Heart right ventricle (tissue), 16 donors: ENCODE results near the gene NEMF. TPM values are rescaled to one million over a fixed set of nuclear protein-coding genes. Genes with fewer than 3 reads are reported as not detected.
A peak's percentile ranks its signal among the peaks of the same experiment; 100 is the strongest.

Experiments
- ATAC-seq, 8 donors: fragments of 200-7000 bp; cut with Tn5 transposase; one replicate each; pipeline ENCODE4 v1.9.1; 2020; ENCODE audit warnings: mild to moderate bottlenecking in 8 of 8, moderate library complexity in 8 of 8, moderate number of reproducible peaks in 1 of 8
- DNase-seq, 2 donors: peaks; one replicate each; pipeline ENCODE4 v3.0.0-alpha.2; 2020
- H3K27ac ChIP-seq, 10 donors: fragments of 200-600 bp; sonication (generic) in 2 of 10; one replicate each; pipeline versions ENCODE4 v1.5.0 to v1.8.0; 2020 to 2022; ENCODE audit warnings: mild to moderate bottlenecking in 3 of 10
- H3K27me3 ChIP-seq, 7 donors: fragments of 200-600 bp; one replicate each; pipeline ENCODE4 v1.8.0; 2021 to 2022; ENCODE audit warnings: mild to moderate bottlenecking in 2 of 7
- H3K36me3 ChIP-seq, 9 donors: fragments of 200-600 bp; sonication (generic) in 1 of 9; one replicate each; pipeline versions ENCODE4 v1.5.0 to v1.8.0; 2020 to 2022; ENCODE audit warnings: mild to moderate bottlenecking in 2 of 9
- H3K4me1 ChIP-seq, 9 donors: fragments of 200-600 bp; sonication (generic) in 1 of 9; one replicate each; pipeline versions ENCODE4 v1.5.0 to v1.8.0; 2020 to 2022; ENCODE audit warnings: mild to moderate bottlenecking in 4 of 9
- H3K4me3 ChIP-seq, 10 donors: fragments of 200-600 bp; sonication (generic) in 2 of 10; one replicate each; pipeline versions ENCODE4 v1.5.0 to v1.8.0; 2020 to 2022; ENCODE audit warnings: mild to moderate bottlenecking in 7 of 10, moderate library complexity in 2 of 10
- H3K9me3 ChIP-seq, 11 donors: fragments of 200-600 bp in 10 of 11; sonication (generic) in 2 of 11; one replicate each; pipeline versions ENCODE4 v1.5.0 to v1.8.0; 2013 to 2022; ENCODE audit warnings: mild to moderate bottlenecking in 2 of 11, control low read depth in 1 of 11, moderate library complexity in 1 of 11
- CTCF ChIP-seq, 9 donors: fragments of 200-600 bp; sonication (generic) in 2 of 9; IDR thresholded peaks; one replicate each; pipeline versions ENCODE4 v1.5.0 to v1.8.0; 2021 to 2022; ENCODE audit warnings: antibody characterized with exemption in 9 of 9, mild to moderate bottlenecking in 5 of 9, moderate library complexity in 1 of 9
- WGBS, 2 donors: extraction: QIAGEN DNeasy Blood & Tissue Kit; methylation state at CpG; one replicate each; pipeline ENCODE4 v1.1.7; 2013; ENCODE audit warnings: inconsistent platforms in 1 of 2; 5-methylcytosine and 5-hydroxymethylcytosine counted together
- intact Hi-C, 10 donors: fragments of 100-400 bp; cut with DNase I; formaldehyde crosslinking; loops; one replicate each; pipeline versions ENCODE4 v1.11.1 to v1.14.2; 2022
- polyA plus RNA-seq, 2 donors: library from polyadenylated mRNA; stranded (reverse); fragments of 200-250 nt; gene quantifications; one replicate each; pipeline ENCODE4 v1.2.3, GENCODE V29; 2013
- total RNA-seq, 10 donors: library from RNA; stranded (reverse); fragmentation: NEBNext Ultra II Directional in 3 of 10; extraction: Animal tissue kit (Norgen Biotek cat#: 25700) in 3 of 10; gene quantifications; one replicate each; pipeline versions ENCODE4 v1.2.1 to v1.2.4, GENCODE V29; 2021 to 2023
- donor health status: Arrhythmogenic right ventricular cardiomyopathy.
- donor health status: ischemic (EF 13 %, LVEDD 7.1; RV severe dilation, severe dysfunction).
- donor health status: healthy with polysubstance abuse.
- donor health status: DM: no; HTN: yes; CAD: no.
- donor health status: DM: no; HTN: no; CAD: no.
- donor health status: ischemic (EF 25% LVEDD 6.9; RV normal size, moderate dysfunction).
- donor health status: ischemic (EF 25% LVEDD 5.7; RV mildly dilated, moderate dysfunction).
- donor health status: healthy.
- donor health status: DM: yes; HTN: yes; CAD: no.
- donor health status: Ischemic cardiomyopathy.
- donor health status: ischemic (EF 35%, LVEDD 5.7; RV mildly dilated, moderate dysfunction).
- donor health status: nonischemic (EF 11% LVEDD 7.7; RV severe dilation, severe dysfunction).
- donor health status: DM: yes; HTN: yes; CAD: no.
- donor health status: PGD.
- donor health status: ischemic (EF 29% LVEDD 5.4; RV normal size, mild dysfunction).
- donor health status: nonischemic (EF 23%, LVEDD 6.1; RV moderate dilation, normal function).

Gene NEMF
- total and polyA plus RNA-seq, 12 donors = 18.0 to 67.4 (median 53.9) TPM

DNA sequence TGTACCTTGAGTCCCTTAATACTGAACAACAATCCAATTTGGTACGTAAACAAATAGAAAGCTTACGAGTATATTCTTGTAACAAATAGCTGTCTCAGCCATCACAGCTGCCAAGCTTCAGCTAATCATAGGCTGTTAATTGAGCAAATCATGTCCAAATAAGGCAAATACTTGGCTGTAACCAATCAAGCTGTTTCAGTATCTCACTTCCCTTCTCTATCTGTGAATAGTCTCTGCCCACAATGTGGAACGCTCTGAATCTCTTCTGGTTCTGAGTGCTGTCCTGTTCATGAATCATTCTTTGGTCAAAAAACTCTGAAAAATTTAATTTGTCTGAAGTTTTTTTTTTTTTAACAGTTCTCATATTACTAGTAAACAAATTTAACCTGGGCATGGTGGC lies 5.8 kb upstream of the NEMF start:
- intact Hi-C loops = loop anchor here in 1 of 10 donors (10.0 kb wide), 1 partner anchor 224 kb away; the partner anchor contains the start of gene DNAAF2
- WGBS, 2 donors = 81 to 85% methylated on average over 3 of the region's 3 CpGs
- Histone ChIP-seq H3K9me3 (no peaks in the 10 kb centered on the region), H3K4me1 (peaks cover 0 to 24% (median 9%) of the 10 kb centered on the region in 9 donors), H3K36me3 (no peaks in the 10 kb centered on the region), H3K4me3 (no peak overlapping the region), H3K27ac (peak overlapping the region in 3 of 10 donors; percentile 26 to 68 (median 40)), H3K27me3 (no peaks in the 10 kb centered on the region)
- no peak for ATAC-seq
- DNase-seq = no peak
- TF ChIP-seq CTCF (IDR thresholded peaks at IDR 0.05) = no peak

GRCh38 chr14:49857427-49858003 lies 4.9 kb upstream of the NEMF start:
- intact Hi-C loops = loop anchor here in 1 of 10 donors (10.0 kb wide), 1 partner anchor 223 kb away; the partner anchor contains the start of gene DNAAF2
- TF ChIP-seq CTCF (IDR thresholded peaks at IDR 0.05) = no peak
- ATAC-seq (no peak), DNase-seq (no peak)
- Histone ChIP-seq H3K4me3 (no peak overlapping the region), H3K36me3 (no peaks in the 10 kb centered on the region), H3K27ac (peak overlapping the region in 9 of 10 donors; percentile 6 to 68 (median 51)), H3K27me3 (no peaks in the 10 kb centered on the region), H3K9me3 (no peaks in the 10 kb centered on the region), H3K4me1 (peaks cover 0 to 25% (median 9%) of the 10 kb centered on the region in 9 donors)
- 70 to 79% methylated on average over 6 of the region's 6 CpGs for WGBS, 2 donors

- H3K36me3 ChIP-seq = peaks cover 0 to 26% (median 5%) of the 10 kb centered on the region in 9 donors
- H3K4me1 ChIP-seq = peaks cover 0 to 39% (median 35%) of the 10 kb centered on the region in 9 donors
- WGBS, 2 donors = 10 to 18% methylated on average over 22 to 25 of the region's 27 CpGs
- no peaks in the 10 kb centered on the region for H3K27me3 ChIP-seq
- intact Hi-C loops = loop anchor here in 1 of 10 donors (10.0 kb wide), 1 partner anchor 219 kb away; the partner anchor contains the start of gene DNAAF2
- TF ChIP-seq CTCF (IDR thresholded peaks at IDR 0.05) = peak; percentile 50 to 85 (median 82)
- peak overlapping the region in 9 of 10 donors; percentile 62 to 93 (median 88) for H3K4me3 ChIP-seq
- ATAC-seq = peak; percentile 62 to 86 (median 79)
- H3K9me3 ChIP-seq = no peaks in the 10 kb centered on the region
- H3K27ac ChIP-seq = peak overlapping the region in 6 of 10 donors; percentile 84 to 97 (median 91)
- peak; percentile 67 to 72 for DNase-seq
Measured at GRCh38 chr14:49853572-49854375, 1.2 kb upstream of the NEMF start.

DNA sequence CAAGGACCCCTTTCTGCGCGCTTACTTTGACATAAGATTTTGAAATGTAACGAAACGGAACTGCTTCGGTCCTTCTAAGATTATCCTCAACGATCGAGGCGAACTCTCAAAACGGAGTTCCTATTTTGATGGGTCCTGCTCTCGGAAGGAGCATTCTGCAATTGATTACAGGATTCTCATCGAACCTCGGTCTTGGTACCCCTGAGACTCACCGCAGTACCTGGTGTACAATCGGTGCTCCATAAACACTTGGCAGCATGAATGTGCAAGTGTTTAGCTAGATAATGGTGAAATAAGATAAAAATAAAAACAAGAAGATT lies 530 bp upstream of the NEMF start:
- ATAC-seq (peak in 4 of 8 donors; percentile 1 to 23 (median 6)), DNase-seq (no peak)
- peak in 1 of 9 donors; percentile 1 for TF ChIP-seq CTCF (IDR thresholded peaks at IDR 0.05)
- H3K36me3 ChIP-seq = peaks cover 0 to 33% (median 5%) of the 10 kb centered on the region in 9 donors
- peak overlapping the region in 9 of 10 donors; percentile 84 to 97 (median 92) for H3K27ac ChIP-seq
- H3K27me3 ChIP-seq = no peaks in the 10 kb centered on the region
- H3K4me3 ChIP-seq = peak overlapping the region; percentile 45 to 93 (median 86)
- no peaks in the 10 kb centered on the region for H3K9me3 ChIP-seq
- WGBS, 2 donors = 1 to 3% methylated on average over 14 of the region's 14 CpGs
- intact Hi-C loops = loop anchor here in 1 of 10 donors (10.0 kb wide), 1 partner anchor 218 kb away; the partner anchor contains the start of gene DNAAF2
- H3K4me1 ChIP-seq = peaks cover 0 to 39% (median 35%) of the 10 kb centered on the region in 9 donors
